ENCODE measurements around the gene REEP1. TPM values are rescaled to one million over a fixed set of nuclear protein-coding genes. Genes with fewer than 3 reads are reported as not detected.
A peak's percentile ranks its signal among the peaks of the same experiment; 100 is the strongest.

The REEP1 gene
- total and polyA plus RNA-seq, 3 donors from 2014 or later = 112 to 342 (median 241) TPM

GRCh38 chr2:86243950-86244733 lies 93.3 kb downstream of the REEP1 start:
- WGBS, 2 donors = 78 to 80% methylated on average over 5 of the region's 5 CpGs
- H3K27ac ChIP-seq = peak overlapping the region; percentile 21 to 69

GRCh38 chr2:86243272-86243671 lies 94.2 kb downstream of the REEP1 start:
- H3K27ac ChIP-seq = peak overlapping the region; percentile 12 to 21
- intact Hi-C loops (cut with DNase I; ENCODE audit: low total_unique reads) = no loop called here
- H3K4me1 ChIP-seq = peaks cover 24% of the 10 kb centered on the region
- H3K9me3 ChIP-seq = no peaks in the 10 kb centered on the region
- H3K36me3 ChIP-seq (ENCODE audit: low read depth, missing control alignments) = no peaks in the 10 kb centered on the region
- TF ChIP-seq CTCF (IDR thresholded peaks at IDR 0.05) = no peak
- TF ChIP-seq POLR2A (IDR thresholded peaks at IDR 0.05) = no peak
- no peak for DNase-seq
- no peaks in the 10 kb centered on the region for H3K27me3 ChIP-seq
- 95 to 96% methylated on average over 6 of the region's 6 CpGs for WGBS, 2 donors
- H3K4me3 ChIP-seq = no peak overlapping the region

More at GRCh38 chr2:86243950-86244733, 93.3 kb downstream of the REEP1 start:
- Histone ChIP-seq H3K4me3 (no peak overlapping the region), H3K36me3 (ENCODE audit: low read depth, missing control alignments) (no peaks in the 10 kb centered on the region), H3K27me3 (no peaks in the 10 kb centered on the region), H3K9me3 (no peaks in the 10 kb centered on the region), H3K4me1 (peaks cover 23% of the 10 kb centered on the region)
- intact Hi-C loops (cut with DNase I; ENCODE audit: low total_unique reads) = no loop called here
- no peak for DNase-seq
- TF ChIP-seq POLR2A (IDR thresholded peaks at IDR 0.05) (no peak), CTCF (IDR thresholded peaks at IDR 0.05) (no peak)

- TF ChIP-seq CTCF (IDR thresholded peaks at IDR 0.05) (no peak), POLR2A (IDR thresholded peaks at IDR 0.05) (no peak)
- no peaks in the 10 kb centered on the region for H3K27me3 ChIP-seq
- DNase-seq = no peak
- intact Hi-C loops (cut with DNase I; ENCODE audit: low total_unique reads) = no loop called here
- peaks cover 31% of the 10 kb centered on the region for H3K4me1 ChIP-seq
- H3K4me3 ChIP-seq = no peak overlapping the region
- no peaks in the 10 kb centered on the region for H3K9me3 ChIP-seq
- no peaks in the 10 kb centered on the region for H3K36me3 ChIP-seq (ENCODE audit: low read depth, missing control alignments)
- H3K27ac ChIP-seq = no peak overlapping the region
- WGBS, 2 donors = 76 to 77% methylated on average over 6 of the region's 6 CpGs
Measured at GRCh38 chr2:86241611-86242010, 95.8 kb downstream of the REEP1 start.

- no peak overlapping the region for H3K27ac ChIP-seq
- no peak overlapping the region for H3K4me3 ChIP-seq
- peaks cover 25% of the 10 kb centered on the region for H3K4me1 ChIP-seq
- WGBS, 2 donors = 94 to 95% methylated on average over 14 of the region's 14 CpGs
- intact Hi-C loops (cut with DNase I; ENCODE audit: low total_unique reads) = no loop called here
- no peaks in the 10 kb centered on the region for H3K9me3 ChIP-seq
- no peak for TF ChIP-seq CTCF (IDR thresholded peaks at IDR 0.05)
- no peak for TF ChIP-seq POLR2A (IDR thresholded peaks at IDR 0.05)
- H3K27me3 ChIP-seq = no peaks in the 10 kb centered on the region
- no peaks in the 10 kb centered on the region for H3K36me3 ChIP-seq (ENCODE audit: low read depth, missing control alignments)
- no peak for DNase-seq
Measured at GRCh38 chr2:86240251-86240650, 97.2 kb downstream of the REEP1 start.

GRCh38 chr2:86239745-86240144 lies 97.7 kb downstream of the REEP1 start:
- intact Hi-C loops (cut with DNase I; ENCODE audit: low total_unique reads) = no loop called here
- no peak for TF ChIP-seq POLR2A (IDR thresholded peaks at IDR 0.05)
- no peak for TF ChIP-seq CTCF (IDR thresholded peaks at IDR 0.05)
- Histone ChIP-seq H3K36me3 (ENCODE audit: low read depth, missing control alignments) (no peaks in the 10 kb centered on the region), H3K9me3 (no peaks in the 10 kb centered on the region), H3K27ac (no peak overlapping the region), H3K27me3 (no peaks in the 10 kb centered on the region), H3K4me1 (peaks cover 22% of the 10 kb centered on the region), H3K4me3 (no peak overlapping the region)
- DNase-seq = no peak
- 95% methylated on average over 8 of the region's 8 CpGs for WGBS, 2 donors

Data from testis (tissue), 3 donors.